PC-3 (cell line): ENCODE data around the gene OR2H1.

Experiments used
- EZH2 ChIP-seq: fragments of 300-600 bp; sonication (generic); IDR thresholded peaks from one replicate; pipeline ENCODE4 v1.6.1; 2017; ENCODE audit warnings: antibody characterized with exemption, mild to moderate bottlenecking, low read length; ENCODE audit not compliant: unreplicated experiment
- TF ChIP-seq, protein P1 (sequence below): fragments of 300-600 bp; sonication (generic); conservative IDR thresholded peaks from 2 replicates; pipeline ENCODE4 v1.5.1; 2017; ENCODE audit warnings: antibody characterized with exemption, low read depth, mild to moderate bottlenecking, low read length

DNA sequence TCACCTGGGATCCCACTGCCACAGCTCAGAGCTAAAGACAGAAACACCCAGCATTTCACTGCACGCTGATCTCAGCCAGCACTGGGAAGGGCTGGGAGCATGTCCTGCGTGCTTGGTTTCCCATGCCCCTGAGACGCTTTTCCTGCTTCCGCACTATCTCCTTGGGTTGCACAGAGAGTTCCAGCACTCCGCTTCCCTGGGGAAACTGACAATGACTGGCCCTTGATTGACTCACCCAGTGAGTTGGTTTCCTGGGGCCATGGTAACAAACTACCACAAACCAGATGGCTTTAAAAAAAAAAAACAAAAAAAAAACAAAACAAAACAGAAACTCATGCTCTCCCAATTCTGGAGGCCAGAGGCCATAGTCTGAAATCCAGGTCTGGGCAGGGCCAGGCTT, 45.6 kb downstream of the OR2H1 start:
- TF ChIP-seq, protein P1, sequence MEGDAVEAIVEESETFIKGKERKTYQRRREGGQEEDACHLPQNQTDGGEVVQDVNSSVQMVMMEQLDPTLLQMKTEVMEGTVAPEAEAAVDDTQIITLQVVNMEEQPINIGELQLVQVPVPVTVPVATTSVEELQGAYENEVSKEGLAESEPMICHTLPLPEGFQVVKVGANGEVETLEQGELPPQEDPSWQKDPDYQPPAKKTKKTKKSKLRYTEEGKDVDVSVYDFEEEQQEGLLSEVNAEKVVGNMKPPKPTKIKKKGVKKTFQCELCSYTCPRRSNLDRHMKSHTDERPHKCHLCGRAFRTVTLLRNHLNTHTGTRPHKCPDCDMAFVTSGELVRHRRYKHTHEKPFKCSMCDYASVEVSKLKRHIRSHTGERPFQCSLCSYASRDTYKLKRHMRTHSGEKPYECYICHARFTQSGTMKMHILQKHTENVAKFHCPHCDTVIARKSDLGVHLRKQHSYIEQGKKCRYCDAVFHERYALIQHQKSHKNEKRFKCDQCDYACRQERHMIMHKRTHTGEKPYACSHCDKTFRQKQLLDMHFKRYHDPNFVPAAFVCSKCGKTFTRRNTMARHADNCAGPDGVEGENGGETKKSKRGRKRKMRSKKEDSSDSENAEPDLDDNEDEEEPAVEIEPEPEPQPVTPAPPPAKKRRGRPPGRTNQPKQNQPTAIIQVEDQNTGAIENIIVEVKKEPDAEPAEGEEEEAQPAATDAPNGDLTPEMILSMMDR = no peak
- no peak for TF ChIP-seq EZH2
